HEK293T (cell line): ENCODE results near the gene ERI3.

Experiments used
- ARNT ChIP-seq: fragments of 450-650 bp; IDR thresholded peaks from 2 replicates; pipeline ENCODE4 v1.6.1; 2017; ENCODE audit warnings: mild to moderate bottlenecking
- BHLHE40 ChIP-seq: fragments of 450-650 bp; IDR thresholded peaks from 2 replicates; pipeline ENCODE4 v1.6.1; 2016; ENCODE audit warnings: mild to moderate bottlenecking, moderate library complexity, borderline replicate concordance
- CTBP1 ChIP-seq: fragments of 450-650 bp; IDR thresholded peaks from 2 replicates; pipeline ENCODE4 v1.6.1; 2016; ENCODE audit warnings: borderline replicate concordance
- FOXK2 ChIP-seq: fragments of 450-650 bp; IDR thresholded peaks from 2 replicates; pipeline ENCODE4 v1.6.1; 2016; ENCODE audit warnings: mild to moderate bottlenecking
- FOXM1 ChIP-seq: fragments of 450-650 bp; IDR thresholded peaks from 2 replicates; pipeline ENCODE4 v1.6.1; 2017; ENCODE audit warnings: mild to moderate bottlenecking, borderline replicate concordance
- HDGF ChIP-seq: fragments of 450-650 bp; IDR thresholded peaks from 2 replicates; pipeline ENCODE4 v1.6.1; 2017; ENCODE audit warnings: antibody characterized with exemption, borderline replicate concordance
- L3MBTL2 ChIP-seq: fragments of 450-650 bp; conservative IDR thresholded peaks from 2 replicates; pipeline ENCODE4 v1.6.1; 2016; ENCODE audit warnings: mild to moderate bottlenecking
- LEF1 ChIP-seq: fragments of 450-650 bp; IDR thresholded peaks from 2 replicates; pipeline ENCODE4 v1.6.1; 2017; ENCODE audit warnings: mild to moderate bottlenecking, borderline replicate concordance
- SP1 ChIP-seq: fragments of 450-650 bp; IDR thresholded peaks from 2 replicates; pipeline ENCODE4 v1.6.1; 2017
- SUZ12 ChIP-seq: fragments of 450-650 bp; IDR thresholded peaks from 2 replicates; pipeline ENCODE4 v1.6.1; 2016; ENCODE audit warnings: mild to moderate bottlenecking
- TARDBP ChIP-seq: fragments of 450-650 bp; IDR thresholded peaks from 2 replicates; pipeline ENCODE4 v1.6.1; 2016
- ZNF384 ChIP-seq: fragments of 450-650 bp; IDR thresholded peaks from 2 replicates; pipeline ENCODE4 v1.6.1; 2016
- TF ChIP-seq, protein P1 (sequence below): fragments of 450-650 bp; IDR thresholded peaks from 2 replicates; pipeline ENCODE4 v1.6.1; 2016

DNA sequence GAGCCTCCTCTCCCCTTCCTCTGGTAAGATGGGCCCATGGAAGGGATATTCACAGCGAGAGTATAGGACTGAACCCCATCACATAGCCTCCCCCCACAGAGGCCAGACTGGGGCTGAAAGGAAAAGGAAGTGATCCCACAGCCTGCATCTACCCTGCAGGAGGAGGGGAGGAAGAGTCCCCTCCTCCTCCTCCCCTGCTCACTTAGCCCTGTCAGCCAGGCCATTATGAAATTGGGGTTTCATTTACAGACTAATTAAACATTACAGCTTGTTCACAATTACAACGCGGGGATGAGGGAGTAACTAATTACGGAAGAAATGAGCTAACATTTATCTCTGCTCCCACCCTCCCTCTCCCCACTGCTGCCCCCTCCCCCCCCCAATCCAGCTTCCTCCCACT is 116.4 kb downstream of the ERI3 start:
- TF ChIP-seq ZNF384 (no peak), SUZ12 (no peak), CTBP1 (no peak), FOXM1 (no peak), BHLHE40 (no peak), FOXK2 (no peak), TARDBP (no peak), LEF1 (no peak), L3MBTL2 (no peak), ARNT (no peak), SP1 (no peak), HDGF (no peak)
- TF ChIP-seq, protein P1, sequence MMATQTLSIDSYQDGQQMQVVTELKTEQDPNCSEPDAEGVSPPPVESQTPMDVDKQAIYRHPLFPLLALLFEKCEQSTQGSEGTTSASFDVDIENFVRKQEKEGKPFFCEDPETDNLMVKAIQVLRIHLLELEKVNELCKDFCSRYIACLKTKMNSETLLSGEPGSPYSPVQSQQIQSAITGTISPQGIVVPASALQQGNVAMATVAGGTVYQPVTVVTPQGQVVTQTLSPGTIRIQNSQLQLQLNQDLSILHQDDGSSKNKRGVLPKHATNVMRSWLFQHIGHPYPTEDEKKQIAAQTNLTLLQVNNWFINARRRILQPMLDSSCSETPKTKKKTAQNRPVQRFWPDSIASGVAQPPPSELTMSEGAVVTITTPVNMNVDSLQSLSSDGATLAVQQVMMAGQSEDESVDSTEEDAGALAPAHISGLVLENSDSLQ = no peak
